Esophagus muscularis mucosa (tissue), 3 donors: ENCODE measurements around the gene AUH.

Experiments used
- EP300 ChIP-seq: sonication (generic); formaldehyde crosslinking; IDR thresholded peaks from one replicate; pipeline ENCODE4 v1.6.1; 2017; ENCODE audit warnings: antibody characterized with exemption
- TF ChIP-seq, protein P1 (sequence below), 3 experiments: fragments of 200-600 bp in 2 of 3; fragments of 450-650 bp in 1 of 3; sonication (generic) in 2 of 3; IDR thresholded peaks; one replicate each; pipeline ENCODE4 v1.5.1; 2017 to 2019; ENCODE audit warnings: antibody characterized with exemption in 3 of 3, mild to moderate bottlenecking in 2 of 3, moderate library complexity in 1 of 3

DNA sequence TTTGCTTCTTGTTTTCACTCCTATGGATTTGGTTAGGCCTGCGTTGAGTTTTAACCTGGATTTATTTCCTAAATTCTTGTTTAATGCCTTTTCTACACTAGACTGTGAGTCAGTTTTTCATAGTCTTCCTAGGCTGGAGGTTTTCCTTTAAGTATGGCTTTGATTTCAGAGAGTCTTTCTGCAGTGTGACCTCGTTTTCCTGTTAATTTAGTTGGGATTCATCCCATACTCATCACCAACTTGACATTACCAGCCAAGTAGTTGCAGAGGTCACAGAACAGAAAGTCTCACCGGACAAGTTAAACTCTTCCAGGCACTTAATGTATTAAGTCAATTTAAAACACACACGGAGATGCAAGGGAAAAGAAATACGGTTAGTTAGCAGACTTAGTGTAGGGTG, 29.7 kb upstream of the AUH start:
- TF ChIP-seq, protein P1, sequence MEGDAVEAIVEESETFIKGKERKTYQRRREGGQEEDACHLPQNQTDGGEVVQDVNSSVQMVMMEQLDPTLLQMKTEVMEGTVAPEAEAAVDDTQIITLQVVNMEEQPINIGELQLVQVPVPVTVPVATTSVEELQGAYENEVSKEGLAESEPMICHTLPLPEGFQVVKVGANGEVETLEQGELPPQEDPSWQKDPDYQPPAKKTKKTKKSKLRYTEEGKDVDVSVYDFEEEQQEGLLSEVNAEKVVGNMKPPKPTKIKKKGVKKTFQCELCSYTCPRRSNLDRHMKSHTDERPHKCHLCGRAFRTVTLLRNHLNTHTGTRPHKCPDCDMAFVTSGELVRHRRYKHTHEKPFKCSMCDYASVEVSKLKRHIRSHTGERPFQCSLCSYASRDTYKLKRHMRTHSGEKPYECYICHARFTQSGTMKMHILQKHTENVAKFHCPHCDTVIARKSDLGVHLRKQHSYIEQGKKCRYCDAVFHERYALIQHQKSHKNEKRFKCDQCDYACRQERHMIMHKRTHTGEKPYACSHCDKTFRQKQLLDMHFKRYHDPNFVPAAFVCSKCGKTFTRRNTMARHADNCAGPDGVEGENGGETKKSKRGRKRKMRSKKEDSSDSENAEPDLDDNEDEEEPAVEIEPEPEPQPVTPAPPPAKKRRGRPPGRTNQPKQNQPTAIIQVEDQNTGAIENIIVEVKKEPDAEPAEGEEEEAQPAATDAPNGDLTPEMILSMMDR (IDR thresholded peaks at IDR 0.05): no peak
- TF ChIP-seq EP300: no peak
